ENCODE results near the gene ARID3C.
A peak's percentile ranks its signal among the peaks of the same experiment; 100 is the strongest.
"Not testable (repeated sequence)": the region's sequence is repeated elsewhere in the genome, so short reads cannot be mapped to it uniquely, and the experiment has no call there.

Gene ARID3C

GRCh38 chr9:34651876-34652601 lies 23.2 kb upstream of the ARID3C start, which contains the start of gene IL11RA:
Gene IL11RA, plus strand, starts transcription at chr9:34652185. Its CDS starts 3,033 bp downstream, at chr9:34655218.
- peak; percentile 90 for DNase-seq (ENCODE audit: low read depth, low spot score)

- DNase-seq (ENCODE audit: low read depth, low spot score), result no peak
These were observed 22.5 kb upstream of the ARID3C start for GRCh38 chr9:34651321-34651720.

GRCh38 chr9:34650816-34651215 lies 21.9 kb upstream of the ARID3C start:
- no peak for DNase-seq (ENCODE audit: low read depth, low spot score)

GRCh38 chr9:34648673-34649072 lies 19.8 kb upstream of the ARID3C start:
- DNase-seq (ENCODE audit: low read depth, low spot score), result no peak

- no peak for DNase-seq (ENCODE audit: low read depth, low spot score)
These were observed 18.8 kb upstream of the ARID3C start for GRCh38 chr9:34647651-34648050.

DNA sequence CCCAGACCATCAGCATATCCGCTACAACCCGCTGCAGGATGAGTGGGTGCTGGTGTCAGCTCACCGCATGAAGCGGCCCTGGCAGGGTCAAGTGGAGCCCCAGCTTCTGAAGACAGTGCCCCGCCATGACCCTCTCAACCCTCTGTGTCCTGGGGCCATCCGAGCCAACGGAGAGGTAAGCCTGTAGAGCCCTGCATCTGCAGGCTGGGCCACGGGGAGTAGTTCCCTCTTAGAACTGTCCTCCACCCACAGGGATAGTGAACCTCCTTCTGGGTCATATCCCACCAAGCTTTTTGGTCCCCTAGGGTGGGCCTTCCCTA lies 18.2 kb upstream of the ARID3C start:
- DNase-seq (ENCODE audit: low read depth, low spot score), result no peak

DNA sequence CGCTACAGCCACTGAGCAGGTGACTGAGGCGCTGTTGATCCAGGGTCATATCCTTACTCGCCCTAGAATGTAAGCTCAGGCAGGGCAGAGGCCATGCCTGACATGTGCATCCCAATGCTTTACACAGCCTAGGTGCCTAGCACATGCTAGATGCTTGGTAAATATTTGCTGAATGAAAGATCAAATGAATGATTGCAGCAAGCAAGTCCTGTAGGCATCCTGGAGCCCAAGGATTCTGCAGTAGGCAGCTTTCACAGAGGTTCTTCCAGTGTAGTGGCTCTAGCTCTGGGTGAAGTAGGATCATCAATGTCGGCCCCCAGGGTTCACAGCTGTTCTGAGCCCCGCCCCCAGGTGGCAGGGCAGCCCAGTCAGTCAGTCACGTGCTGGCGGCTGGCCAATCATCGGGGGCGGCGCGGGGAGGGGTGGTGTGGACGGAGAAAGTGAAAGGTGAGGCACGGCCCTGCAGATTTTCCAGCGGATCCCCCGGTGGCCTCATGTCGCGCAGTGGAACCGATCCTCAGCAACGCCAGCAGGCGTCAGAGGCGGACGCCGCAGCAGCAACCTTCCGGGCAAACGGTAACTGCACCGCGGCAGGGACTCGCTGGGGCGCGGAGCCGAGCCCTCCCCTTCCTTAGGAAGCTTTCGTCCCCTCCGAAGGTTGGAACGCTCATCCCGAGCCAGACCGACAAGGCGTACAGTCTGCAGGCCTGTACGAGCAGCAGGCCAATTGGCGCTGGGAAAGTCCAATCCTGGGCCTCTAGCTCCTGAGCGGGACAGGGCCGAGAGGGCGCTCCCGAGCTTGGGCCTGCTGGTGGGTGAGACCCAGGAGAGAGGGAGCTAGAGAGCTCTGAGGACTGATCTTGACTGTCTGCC lies 17.6 kb upstream of the ARID3C start, which contains the start of gene GALT:
GALT (plus strand) TSS at position 465 of the 873 bp plus-strand sequence; CDS start at position 495, 30 bp downstream.
- no peak for DNase-seq (ENCODE audit: low read depth, low spot score)

DNA sequence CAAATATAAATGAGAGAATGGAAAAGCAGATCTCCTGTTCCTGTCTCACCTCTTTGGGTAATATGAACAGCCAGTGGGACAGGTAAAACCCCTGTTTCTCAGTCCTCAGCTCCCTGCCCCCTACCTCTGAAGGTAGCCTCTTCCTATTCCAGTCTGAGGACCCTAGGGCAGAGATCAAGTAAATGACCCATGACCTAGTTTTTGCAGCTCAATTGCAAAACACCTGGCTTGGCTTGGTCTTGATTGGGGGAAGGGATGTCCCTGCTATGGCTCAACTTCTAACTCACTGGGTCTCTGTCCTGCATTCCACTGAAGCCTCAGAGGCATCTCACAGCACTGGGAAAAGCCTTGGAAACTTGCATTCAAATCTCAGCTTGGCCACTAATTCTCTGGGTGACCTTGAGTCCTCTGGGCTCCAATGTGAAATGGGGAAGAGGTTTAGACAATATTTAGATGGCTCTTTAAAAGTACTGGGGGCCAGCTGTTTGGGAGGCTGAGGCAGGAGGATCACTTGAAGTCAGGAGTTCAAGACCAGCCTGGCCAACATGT lies 16.0 kb upstream of the ARID3C start:
- DNase-seq (ENCODE audit: low read depth, low spot score), result no peak

- DNase-seq (ENCODE audit: low read depth, low spot score), result no peak
These were observed 13.8 kb upstream of the ARID3C start for GRCh38 chr9:34642679-34643078.

DNA sequence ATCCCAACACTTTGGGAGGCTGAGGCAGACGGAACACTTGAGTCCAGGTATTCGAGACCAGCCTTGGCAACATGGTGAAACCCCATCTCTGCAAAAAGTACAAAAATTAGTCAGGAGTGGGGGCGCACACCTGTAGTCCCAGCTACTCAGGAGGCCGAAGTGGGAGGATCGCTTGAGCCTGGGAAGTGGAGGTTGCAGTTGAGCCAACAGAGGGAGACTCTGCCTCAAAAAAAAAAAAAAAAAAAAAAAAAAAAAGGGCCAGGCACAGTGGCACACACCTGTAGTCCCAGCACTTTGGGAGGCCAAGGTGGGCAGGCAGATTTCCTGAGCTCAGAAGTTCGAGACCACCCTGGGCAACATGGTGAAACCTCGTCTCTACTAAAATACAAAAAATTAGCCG lies 10.5 kb upstream of the ARID3C start:
- not testable (repeated sequence) for DNase-seq (ENCODE audit: low read depth, low spot score)

GRCh38 chr9:34638138-34638445 lies 9.2 kb upstream of the ARID3C start:
- no peak for DNase-seq (ENCODE audit: low read depth, low spot score)

DNA sequence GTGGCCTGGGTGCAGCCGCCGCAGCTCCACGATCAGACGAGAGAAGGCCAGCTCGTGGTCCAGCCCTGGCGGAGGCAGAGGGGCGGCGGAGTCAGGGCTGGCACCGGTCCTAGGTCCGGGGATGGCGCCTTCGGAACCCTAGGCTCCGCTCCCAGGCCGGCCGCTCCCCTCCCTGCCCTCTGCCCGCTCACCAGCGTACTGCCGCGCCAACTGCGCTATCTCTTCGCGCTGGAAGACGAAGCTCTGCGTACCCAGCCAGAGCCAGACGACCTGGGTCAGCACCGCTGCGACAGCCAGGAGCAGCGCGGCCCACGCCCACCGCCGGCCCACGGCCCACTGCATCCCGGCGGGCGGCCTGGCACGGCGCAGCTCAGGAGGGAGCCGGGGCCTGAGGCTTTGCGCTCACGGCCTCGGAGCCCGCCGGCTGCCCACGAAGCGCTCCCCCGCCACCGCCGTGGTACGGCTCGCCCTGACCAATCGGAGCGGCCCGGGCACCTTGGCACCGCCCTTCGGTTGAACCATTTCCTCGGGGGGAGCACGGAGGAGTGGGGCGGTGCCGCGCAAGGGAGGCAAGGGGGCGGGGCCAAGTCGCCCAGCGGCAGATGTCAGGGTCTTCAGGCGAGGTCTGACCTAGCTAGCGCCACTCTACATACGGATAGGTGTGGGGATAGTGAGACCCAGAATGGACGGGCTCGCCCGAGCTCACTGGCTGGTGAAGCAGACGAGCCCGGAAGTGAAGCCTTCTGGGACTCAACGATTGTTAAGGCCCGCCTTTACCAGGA lies 8.7 kb upstream of the ARID3C start, which contains the start of gene SIGMAR1:
SIGMAR1 (minus strand) TSS at position 432 of the 782 bp plus-strand sequence; CDS start at position 342, 90 bp downstream.
- DNase-seq (ENCODE audit: low read depth, low spot score), result peak; percentile 82

DNA sequence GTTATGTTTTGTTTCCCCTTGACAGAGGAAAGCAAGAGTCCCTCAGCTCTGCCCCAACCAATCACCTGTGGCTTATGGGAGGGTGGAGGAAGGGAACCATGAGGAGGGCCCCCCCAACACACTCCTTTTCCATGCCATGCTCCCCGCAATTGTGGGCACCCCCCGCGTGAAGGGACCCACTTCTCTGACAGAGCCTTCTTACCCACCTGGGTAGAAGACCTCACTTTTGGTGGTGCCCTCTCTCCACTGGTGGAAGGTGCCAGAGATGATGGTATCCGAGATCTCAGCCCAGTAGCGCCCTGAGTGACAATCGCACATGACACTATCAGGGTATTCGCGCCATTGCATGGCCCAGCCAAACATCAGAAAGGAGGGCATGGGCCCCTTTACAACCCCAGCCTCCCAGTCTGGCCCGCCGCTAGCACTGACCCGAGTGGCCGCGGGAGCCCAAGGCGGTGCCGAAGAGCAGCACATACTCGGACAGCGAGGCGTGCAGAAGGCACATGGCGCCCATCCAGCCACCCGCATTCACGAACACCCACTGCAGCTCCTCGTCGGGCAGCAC lies 8.0 kb upstream of the ARID3C start:
- no peak for DNase-seq (ENCODE audit: low read depth, low spot score)

DNA sequence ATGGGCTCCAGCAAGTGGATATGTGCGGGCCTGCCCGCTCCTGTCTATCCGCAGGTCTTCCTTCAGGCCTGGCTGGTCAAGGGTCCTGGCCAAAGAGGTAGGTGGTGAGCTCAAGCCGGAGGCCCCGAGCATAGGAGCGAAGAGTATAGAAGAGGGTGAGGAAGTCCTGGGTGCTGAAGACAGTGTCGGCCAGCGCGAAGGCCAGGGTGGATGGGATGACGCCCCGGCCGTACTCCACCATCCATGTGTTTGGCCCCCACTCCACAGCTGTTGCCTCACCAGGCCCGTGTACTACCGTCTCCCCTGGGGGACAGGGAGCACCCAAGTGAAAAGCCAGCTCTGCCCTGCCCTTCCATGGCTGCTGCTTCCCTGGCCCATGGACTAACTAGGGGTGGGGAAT lies 6.7 kb upstream of the ARID3C start:
- DNase-seq (ENCODE audit: low read depth, low spot score), result no peak

GRCh38 chr9:34634551-34635248 lies 5.8 kb upstream of the ARID3C start:
- DNase-seq (ENCODE audit: low read depth, low spot score), result no peak

DNA sequence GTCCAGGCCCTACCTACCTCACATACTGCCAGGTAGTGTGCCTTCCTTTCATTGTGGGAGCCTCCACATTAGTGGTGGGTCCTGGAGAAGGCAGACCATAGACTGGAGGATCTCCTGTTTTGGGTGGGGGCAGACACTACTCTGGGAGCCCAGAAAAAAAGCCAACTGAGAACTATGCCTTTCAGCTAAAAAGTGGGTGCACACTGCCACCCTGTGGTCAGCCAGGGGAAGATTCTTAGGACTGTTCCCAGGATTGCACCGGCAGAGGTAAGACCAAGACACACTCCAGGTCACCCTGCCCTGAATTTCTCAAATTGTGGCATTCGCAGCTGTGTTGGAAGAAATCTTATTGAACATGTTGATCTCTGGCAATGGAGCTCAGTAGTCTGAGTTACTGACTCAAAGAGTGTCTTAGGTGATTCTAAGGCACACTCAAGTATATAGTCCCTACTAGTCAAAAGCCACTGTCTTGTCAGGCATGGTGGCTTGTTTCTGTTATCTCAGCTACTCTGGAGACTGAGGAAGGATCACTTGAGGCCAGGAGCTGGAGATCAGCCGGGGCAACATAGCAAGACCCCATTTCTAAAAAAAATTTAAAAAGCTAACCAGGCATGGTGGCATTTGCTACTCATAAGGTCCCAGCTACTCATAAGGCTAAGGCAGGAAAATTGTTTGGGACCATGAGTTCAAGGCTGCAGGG lies 5.1 kb upstream of the ARID3C start:
- no peak for DNase-seq (ENCODE audit: low read depth, low spot score)

DNA sequence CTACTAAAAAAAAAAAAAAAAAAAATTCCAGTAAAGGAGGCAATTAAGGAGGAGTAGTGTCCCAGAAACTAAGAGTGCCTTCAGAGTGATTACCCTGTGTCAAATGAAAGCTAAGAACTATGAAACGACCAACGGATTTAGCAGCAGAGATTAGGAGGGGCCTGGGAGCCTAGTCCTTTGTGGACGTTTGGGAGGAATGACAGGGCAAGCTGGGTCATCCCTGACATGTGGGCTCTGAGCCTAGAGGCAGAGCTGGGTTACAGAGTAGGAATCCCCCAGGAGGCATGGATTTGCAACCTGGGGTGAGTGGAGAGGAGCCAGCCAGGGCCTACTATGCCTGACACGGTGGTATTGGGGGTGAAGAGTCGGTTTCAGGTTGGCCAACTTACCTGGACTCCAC lies 4.3 kb upstream of the ARID3C start:
- no peak for DNase-seq (ENCODE audit: low read depth, low spot score)

- no peak for DNase-seq (ENCODE audit: low read depth, low spot score)
These were observed 1.7 kb upstream of the ARID3C start for GRCh38 chr9:34630402-34631154.

- no peak for DNase-seq (ENCODE audit: low read depth, low spot score)
These were observed 584 bp upstream of the ARID3C start for GRCh38 chr9:34629491-34629808.
